IMR-90 (cell line): ENCODE results near the gene CSNK2A1. TPM values are rescaled to one million over a fixed set of nuclear protein-coding genes. Genes with fewer than 3 reads are reported as not detected.

Experiments
- ATAC-seq: fragments of 200-7000 bp; cut with Tn5 transposase; 2 replicates; pipeline ENCODE4 v1.9.1; 2020; ENCODE audit warnings: low read depth, mild to moderate bottlenecking, moderate library complexity
- BruUV-seq: library from RNA; stranded (reverse); fragments of 400-500 nt; replicated peaks from 2 replicates; lab custom pipeline; 2021; lab: Mats Ljungman, UMichigan
- CTCF ChIA-PET: fragments of 300-600 bp; formaldehyde crosslinking; extraction: SDS; loops from one replicate; lab custom pipeline; 2021; ENCODE audit warnings: antibody characterized with exemption; lab: Yijun Ruan, JAX
- POLR2A ChIA-PET: fragments of 300-600 bp; sonication (Branson Sonifier 250); formaldehyde crosslinking; loops from one replicate; lab custom pipeline; 2022; ENCODE audit warnings: antibody characterized with exemption; ENCODE audit not compliant: unreplicated experiment; lab: Charles Lee
- DNase-seq: peaks from one replicate; pipeline ENCODE4 v3.0.0; 2013
- H2AFZ ChIP-seq: replicated peaks from 2 replicates; pipeline ENCODE3; 2013; ENCODE audit warnings: low read length, mild to moderate bottlenecking; ENCODE audit not compliant: poor library complexity
- H2AK5ac ChIP-seq: 2 replicates; pipeline ENCODE4 v1.6.1; 2013; ENCODE audit warnings: low read depth, low read length, inconsistent platforms
- H2AK9ac ChIP-seq: replicated peaks from 2 replicates; pipeline ENCODE3; 2013; ENCODE audit warnings: mild to moderate bottlenecking, low read depth, low read length, moderate library complexity; ENCODE audit not compliant: poor library complexity
- H2BK120ac ChIP-seq: 2 replicates; pipeline ENCODE4 v1.6.1; 2013; ENCODE audit warnings: low read depth, low read length, inconsistent platforms
- H2BK15ac ChIP-seq: 3 replicates; pipeline ENCODE4 v1.6.1; 2013; ENCODE audit warnings: low read depth, low read length, inconsistent platforms
- H2BK20ac ChIP-seq: 2 replicates; pipeline ENCODE4 v1.6.1; 2013; ENCODE audit warnings: low read depth, mild to moderate bottlenecking, inconsistent platforms, low read length, moderate library complexity
- H2BK5ac ChIP-seq: 2 replicates; pipeline ENCODE4 v1.6.1; 2013; ENCODE audit warnings: mild to moderate bottlenecking, low read depth, low read length, inconsistent platforms; ENCODE audit not compliant: poor library complexity, severe bottlenecking
- H3K14ac ChIP-seq: replicated peaks from 2 replicates; pipeline ENCODE4 v1.6.1; 2013; ENCODE audit warnings: low read depth, low read length, inconsistent platforms
- H3K18ac ChIP-seq: 2 replicates; pipeline ENCODE4 v1.6.1; 2013; ENCODE audit warnings: low read depth, low read length, control low read depth
- H3K23ac ChIP-seq: 2 replicates; pipeline ENCODE4 v1.6.1; 2013; ENCODE audit warnings: low read depth, low read length, inconsistent platforms
- H3K27ac ChIP-seq: 2 replicates; pipeline ENCODE4 v1.5.1; 2013; ENCODE audit warnings: mild to moderate bottlenecking, control low read depth, low read length; ENCODE audit not compliant: insufficient read depth
- H3K27me3 ChIP-seq: 2 replicates; pipeline ENCODE4 v1.6.1; 2013; ENCODE audit warnings: low read length; ENCODE audit not compliant: control insufficient read depth, insufficient read depth
- H3K36me3 ChIP-seq: 2 replicates; pipeline ENCODE4 v1.6.1; 2013; ENCODE audit warnings: low read length, mixed read lengths; ENCODE audit not compliant: control insufficient read depth, insufficient read depth
- H3K4ac ChIP-seq: 2 replicates; pipeline ENCODE4 v1.6.1; 2013; ENCODE audit warnings: low read depth, low read length, inconsistent platforms
- H3K4me1 ChIP-seq: 2 replicates; pipeline ENCODE4 v1.6.1; 2013; ENCODE audit warnings: low read length, mixed read lengths; ENCODE audit not compliant: control insufficient read depth, insufficient read depth
- H3K4me2 ChIP-seq: 2 replicates; pipeline ENCODE4 v1.6.1; 2013; ENCODE audit warnings: low read depth, mild to moderate bottlenecking, control low read depth, low read length, moderate library complexity
- H3K4me3 ChIP-seq: 2 replicates; pipeline ENCODE4 v1.5.1; 2013; ENCODE audit warnings: low read depth, mild to moderate bottlenecking, control low read depth, low read length, moderate library complexity; ENCODE audit not compliant: insufficient read depth
- H3K56ac ChIP-seq: 2 replicates; pipeline ENCODE4 v1.6.1; 2013; ENCODE audit warnings: low read length, inconsistent platforms; ENCODE audit not compliant: insufficient read depth; ENCODE audit errors: extremely low read depth
- H3K79me1 ChIP-seq, 2 experiments: 2 replicates each; pipeline ENCODE4 v1.6.1; 2013; ENCODE audit warnings: low read length in 2 of 2, inconsistent platforms in 1 of 2, low read depth in 1 of 2
- H3K9ac ChIP-seq: 2 replicates; pipeline ENCODE4 v1.6.1; 2013; ENCODE audit warnings: low read depth, low read length, control low read depth
- H3K9me1 ChIP-seq: 2 replicates; pipeline ENCODE4 v1.6.1; 2013; ENCODE audit warnings: low read length, inconsistent platforms; ENCODE audit not compliant: insufficient read depth
- H3K9me3 ChIP-seq: 2 replicates; pipeline ENCODE4 v1.6.1; 2013; ENCODE audit warnings: low read length; ENCODE audit not compliant: control insufficient read depth, insufficient read depth
- H4K20me1 ChIP-seq: 2 replicates; pipeline ENCODE4 v1.6.1; 2013; ENCODE audit warnings: low read length, inconsistent platforms; ENCODE audit not compliant: insufficient read depth
- H4K5ac ChIP-seq: 2 replicates; pipeline ENCODE4 v1.6.1; 2013; ENCODE audit warnings: mild to moderate bottlenecking, low read depth, low read length, control low read depth
- H4K8ac ChIP-seq, 2 experiments: 2 replicates each; pipeline ENCODE4 v1.6.1; 2013; ENCODE audit warnings: low read depth in 2 of 2, low read length in 2 of 2, control low read depth in 1 of 2, inconsistent platforms in 1 of 2
- H4K91ac ChIP-seq: 2 replicates; pipeline ENCODE4 v1.6.1; 2013; ENCODE audit warnings: low read depth, low read length, inconsistent platforms; ENCODE audit not compliant: insufficient read depth
- FOS ChIP-seq: fragments of 150-350 bp; IDR thresholded peaks from 2 replicates; pipeline ENCODE4 v1.6.1; 2016; ENCODE audit warnings: low read depth, low read length
- MAZ ChIP-seq: IDR thresholded peaks from 2 replicates; pipeline ENCODE4 v1.6.1; 2012; ENCODE audit warnings: low read depth, mild to moderate bottlenecking, low read length, improper control_type of control experiment, moderate library complexity, borderline replicate concordance
- RAD21 ChIP-seq: IDR thresholded peaks from 2 replicates; pipeline ENCODE4 v1.6.1; 2012; ENCODE audit warnings: low read length, improper control_type of control experiment
- SMC3 ChIP-seq: fragments of 150-350 bp; IDR thresholded peaks from 2 replicates; pipeline ENCODE4 v1.6.1; 2016; ENCODE audit warnings: low read depth, mild to moderate bottlenecking, antibody characterized with exemption, low read length, moderate library complexity
- WGBS, 2 experiments: methylation state at CpG; one replicate each; pipeline versions ENCODE4 v1.1.5 to v1.1.7; 2013; ENCODE audit warnings: missing lambda C conversion rate in 2 of 2; ENCODE audit not compliant: insufficient read length in 1 of 2; ENCODE audit errors: extremely low coverage in 2 of 2; 5-methylcytosine and 5-hydroxymethylcytosine counted together
- dilution Hi-C: fragments of 300-500 bp; cut with HindIII; formaldehyde crosslinking; loops from one replicate; pipeline ENCODE4 v1.14.3; 2018; ENCODE audit warnings: low sequenced_read_pairs; ENCODE audit not compliant: unreplicated experiment
- in situ Hi-C: fragments of 300-500 bp; cut with MboI; formaldehyde crosslinking; loops from 3 replicates; pipeline ENCODE4 v1.14.3; 2019; ENCODE audit warnings: low sequenced_read_pairs, inconsistent platforms, mixed read lengths
- intact Hi-C: fragments of 100-400 bp; cut with micrococcal nuclease; formaldehyde crosslinking; loops from 2 replicates; pipeline ENCODE4 v1.10.0; 2022
- polyA plus RNA-seq, 3 experiments: library from polyadenylated mRNA; depleted of rRNA; stranded (reverse); fragments of >200 nt; gene quantifications; 2 replicates each; pipeline ENCODE4 v1.2.3, GENCODE V29; 2012; ENCODE audit warnings: low replicate concordance in 1 of 3
- total RNA-seq: library from RNA; depleted of rRNA; stranded (reverse); fragments of >200 nt; gene quantifications from 2 replicates; pipeline ENCODE4 v1.2.3, GENCODE V29; 2012
- TF ChIP-seq, protein P1 (sequence below): conservative IDR thresholded peaks from 2 replicates; pipeline ENCODE4 v1.5.1; 2012; ENCODE audit warnings: mild to moderate bottlenecking, low read depth, low read length, improper control_type of control experiment
- TF ChIP-seq, protein P2 (sequence below): fragments of 150-350 bp; IDR thresholded peaks from 2 replicates; pipeline ENCODE4 v1.6.1; 2017; ENCODE audit warnings: mild to moderate bottlenecking, antibody characterized with exemption, low read length, low read depth

CSNK2A1 gene
- total and polyA plus RNA-seq, 2 of the 4 experiments (the other 2 are of a cell fraction) = 86.3 to 151 TPM

DNA sequence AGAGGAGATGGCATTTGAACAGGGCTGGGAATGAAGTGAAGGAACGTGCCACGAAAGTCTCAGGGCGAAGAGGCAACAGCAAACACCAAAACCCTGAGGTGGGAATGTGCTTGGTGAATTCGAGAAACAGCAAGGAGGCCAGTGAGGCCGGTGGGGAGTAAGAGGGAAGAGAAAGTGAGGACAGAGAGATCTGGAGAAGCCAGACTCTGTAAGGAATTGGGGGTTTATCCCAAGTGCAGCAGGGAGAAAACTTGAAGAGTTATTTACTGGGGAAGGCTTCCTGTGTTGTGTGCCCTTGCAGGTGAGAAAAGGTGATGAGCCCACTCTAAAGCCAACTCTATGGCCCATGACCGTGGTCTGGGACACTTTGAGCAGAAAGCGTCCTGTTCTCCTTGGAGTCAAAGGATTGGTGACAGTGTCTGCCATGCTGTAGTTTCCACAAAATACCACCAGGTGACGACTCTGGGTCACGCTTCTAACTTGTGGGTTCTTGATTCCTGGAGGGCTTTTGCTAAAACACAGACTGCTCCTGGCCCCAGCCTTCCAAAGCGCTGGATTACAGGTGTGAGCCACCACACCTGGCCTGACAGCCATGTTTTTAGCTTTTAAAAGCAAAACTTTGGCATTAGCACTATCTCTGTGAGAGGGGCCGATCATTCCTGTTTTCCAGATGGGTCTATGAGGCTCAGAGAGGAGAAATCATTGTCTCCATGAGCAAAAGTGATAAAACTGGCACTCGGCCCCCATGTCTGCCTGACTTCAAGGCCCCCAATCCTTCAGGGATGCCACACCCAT is 18.0 kb upstream of the CSNK2A1 start:
- dilution Hi-C loops (no loop called here), in situ Hi-C loops (loop anchor here (5.0 to 10.0 kb wide), 3 partner anchors 86 to 176 kb away; partner anchors contain the start of gene SCRT2), intact Hi-C loops (loop anchor here (1.0 kb wide), 4 partner anchors 84 to 178 kb away; no protein-coding TSS in a partner anchor)
- Histone ChIP-seq H2BK5ac (no peak overlapping the region), H3K36me3 (no peaks in the 10 kb centered on the region), H2BK120ac (no peak overlapping the region), H3K23ac (no peak overlapping the region), H2AFZ (no peak overlapping the region), H3K4ac (no peak overlapping the region), H3K4me2 (no peak overlapping the region), H3K9me1 (no peaks in the 10 kb centered on the region), H3K4me3 (no peak overlapping the region), H2AK9ac (no peak overlapping the region), H3K27me3 (peaks cover 33% of the 10 kb centered on the region), H3K9me3 (no peaks in the 10 kb centered on the region), H3K4me1 (no peaks in the 10 kb centered on the region), H4K91ac (no peak overlapping the region), H4K5ac (no peak overlapping the region), H3K56ac (no peak overlapping the region), H3K9ac (no peak overlapping the region), H3K79me1 (no peaks in the 10 kb centered on the region), H4K8ac (no peak overlapping the region), H2BK15ac (no peak overlapping the region), H4K20me1 (no peaks in the 10 kb centered on the region), H2BK20ac (no peak overlapping the region), H3K14ac (no peak overlapping the region), H3K18ac (no peak overlapping the region), H3K27ac (no peak overlapping the region), H2AK5ac (no peak overlapping the region)
- 44% methylated on average over 5 of the region's 12 CpGs; no CpG with 5 or more reads in 1 of the 2 experiments for WGBS, 2 experiments
- POLR2A ChIA-PET = no interaction called here
- CTCF ChIA-PET = interaction anchor here (0.5 to 3.1 kb wide), 8 partner anchors 10 to 178 kb away, joined by 3 to 30 read pairs (median 4); partner anchors contain the start of genes CSNK2A1 and SCRT2
- peak; percentile 99 for ATAC-seq
- BruUV-seq = no TSS peak
- TF ChIP-seq FOS (no peak), MAZ (peak; percentile 58; the same call in 1 of the 2 replicates), SMC3 (peak; percentile 97), RAD21 (peak; percentile 93)
- TF ChIP-seq, protein P1, sequence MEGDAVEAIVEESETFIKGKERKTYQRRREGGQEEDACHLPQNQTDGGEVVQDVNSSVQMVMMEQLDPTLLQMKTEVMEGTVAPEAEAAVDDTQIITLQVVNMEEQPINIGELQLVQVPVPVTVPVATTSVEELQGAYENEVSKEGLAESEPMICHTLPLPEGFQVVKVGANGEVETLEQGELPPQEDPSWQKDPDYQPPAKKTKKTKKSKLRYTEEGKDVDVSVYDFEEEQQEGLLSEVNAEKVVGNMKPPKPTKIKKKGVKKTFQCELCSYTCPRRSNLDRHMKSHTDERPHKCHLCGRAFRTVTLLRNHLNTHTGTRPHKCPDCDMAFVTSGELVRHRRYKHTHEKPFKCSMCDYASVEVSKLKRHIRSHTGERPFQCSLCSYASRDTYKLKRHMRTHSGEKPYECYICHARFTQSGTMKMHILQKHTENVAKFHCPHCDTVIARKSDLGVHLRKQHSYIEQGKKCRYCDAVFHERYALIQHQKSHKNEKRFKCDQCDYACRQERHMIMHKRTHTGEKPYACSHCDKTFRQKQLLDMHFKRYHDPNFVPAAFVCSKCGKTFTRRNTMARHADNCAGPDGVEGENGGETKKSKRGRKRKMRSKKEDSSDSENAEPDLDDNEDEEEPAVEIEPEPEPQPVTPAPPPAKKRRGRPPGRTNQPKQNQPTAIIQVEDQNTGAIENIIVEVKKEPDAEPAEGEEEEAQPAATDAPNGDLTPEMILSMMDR = peak; percentile 97
- TF ChIP-seq, protein P2, sequence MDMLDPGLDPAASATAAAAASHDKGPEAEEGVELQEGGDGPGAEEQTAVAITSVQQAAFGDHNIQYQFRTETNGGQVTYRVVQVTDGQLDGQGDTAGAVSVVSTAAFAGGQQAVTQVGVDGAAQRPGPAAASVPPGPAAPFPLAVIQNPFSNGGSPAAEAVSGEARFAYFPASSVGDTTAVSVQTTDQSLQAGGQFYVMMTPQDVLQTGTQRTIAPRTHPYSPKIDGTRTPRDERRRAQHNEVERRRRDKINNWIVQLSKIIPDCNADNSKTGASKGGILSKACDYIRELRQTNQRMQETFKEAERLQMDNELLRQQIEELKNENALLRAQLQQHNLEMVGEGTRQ = no peak
- peak; percentile 63 for DNase-seq
